GM18499 (cell line): Measurements from ENCODE around the gene NELFCD.
"Not testable (repeated sequence)": the region's sequence is repeated elsewhere in the genome, so short reads cannot be mapped to it uniquely, and the experiment has no call there.

Source experiments
- ATAC-seq: cut with Tn5 transposase; IDR thresholded peaks from one replicate; pipeline ENCODE4 v1.9.1; 2021; ENCODE audit warnings: moderate number of reproducible peaks; ENCODE audit not compliant: insufficient read depth, unreplicated experiment

NELFCD gene

GRCh38 chr20:58970146-58970545, 10.9 kb upstream of the NELFCD start:
- ATAC-seq: no peak

- no peak for ATAC-seq
These were observed 9.6 kb upstream of the NELFCD start for GRCh38 chr20:58971429-58971828.

GRCh38 chr20:58973179-58973578, 7.9 kb upstream of the NELFCD start:
- ATAC-seq: no peak

- ATAC-seq: no peak
These were observed 7.2 kb upstream of the NELFCD start for GRCh38 chr20:58973866-58974265.

GRCh38 chr20:58975353-58975752, 5.7 kb upstream of the NELFCD start:
- ATAC-seq: no peak

- no peak for ATAC-seq
These were observed 4.9 kb upstream of the NELFCD start for GRCh38 chr20:58976061-58976730.

- no peak for ATAC-seq
These were observed 2.5 kb upstream of the NELFCD start for GRCh38 chr20:58978351-58979190.

- no peak for ATAC-seq
These were observed 740 bp downstream of the NELFCD start for GRCh38 chr20:58981628-58982364.

- ATAC-seq: no peak
These were observed 1.5 kb downstream of the NELFCD start for GRCh38 chr20:58982406-58983114.

- ATAC-seq: not testable (repeated sequence)
These were observed 2.0 kb downstream of the NELFCD start for GRCh38 chr20:58983115-58983468.

GRCh38 chr20:58984691-58985090, 3.6 kb downstream of the NELFCD start:
- no peak for ATAC-seq

- ATAC-seq: no peak
These were observed 4.6 kb downstream of the NELFCD start for GRCh38 chr20:58985656-58986055.

- ATAC-seq: no peak
These were observed 5.4 kb downstream of the NELFCD start for GRCh38 chr20:58986286-58986967.

- ATAC-seq: no peak
These were observed 6.0 kb downstream of the NELFCD start for GRCh38 chr20:58986968-58987517.

- ATAC-seq: no peak
These were observed 6.9 kb downstream of the NELFCD start for GRCh38 chr20:58987790-58988564.

GRCh38 chr20:58988565-58988882, 7.5 kb downstream of the NELFCD start:
- no peak for ATAC-seq

GRCh38 chr20:58989196-58989595, 8.1 kb downstream of the NELFCD start:
- no peak for ATAC-seq

- no peak for ATAC-seq
These were observed 9.8 kb downstream of the NELFCD start for GRCh38 chr20:58990651-58991445.
